ENCODE results near the gene PHETA2.

DNA sequence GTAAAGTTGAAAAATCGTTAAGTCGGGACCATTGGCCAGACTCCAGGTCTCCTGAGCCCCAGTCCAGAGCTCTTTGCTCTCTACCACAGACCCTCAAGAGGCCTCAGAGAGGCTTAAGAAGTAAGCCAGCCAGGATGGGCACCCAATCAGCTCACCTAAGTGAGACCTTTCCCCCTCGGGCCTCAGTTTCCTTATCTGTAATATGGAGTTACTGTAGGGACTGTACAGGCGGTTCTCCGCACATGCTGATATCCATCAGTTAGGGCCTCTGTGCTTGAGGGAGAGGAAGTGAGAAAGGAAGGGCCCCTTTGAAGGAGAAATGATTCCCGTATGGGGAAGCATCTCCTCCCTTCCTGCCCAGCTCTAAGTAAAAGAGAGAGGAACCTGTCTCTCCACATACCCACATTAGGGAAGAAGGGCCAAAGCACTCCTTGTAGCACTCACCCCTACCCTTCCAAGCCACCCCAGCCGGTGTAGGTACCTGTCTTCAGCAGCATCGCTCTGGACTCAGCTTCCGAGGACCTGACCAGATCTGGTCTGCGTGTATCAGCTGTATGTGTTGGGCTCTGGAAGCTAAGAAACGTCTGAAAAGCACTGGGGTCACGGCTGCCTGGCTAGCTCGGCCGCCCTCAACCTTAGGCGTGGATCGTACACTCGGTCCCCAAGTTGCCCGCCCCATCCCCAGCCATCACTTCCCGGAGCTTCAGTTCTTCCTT lies 4.1 kb upstream of the PHETA2 start:
- TF ChIP-seq CTCF (IDR thresholded peaks at IDR 0.05; ENCODE audit: low read depth, low read length) (no peak), POLR2A (IDR thresholded peaks at IDR 0.05; ENCODE audit: extremely low read depth, insufficient read length) (no peak), MAX (IDR thresholded peaks at IDR 0.05; ENCODE audit: low read depth, low read length) (no peak)
